Measurements from ENCODE around the gene ERAP2. TPM values are rescaled to one million over a fixed set of nuclear protein-coding genes. Genes with fewer than 3 reads are reported as not detected.
"Not testable (repeated sequence)": the region's sequence is repeated elsewhere in the genome, so short reads cannot be mapped to it uniquely, and the experiment has no call there.

The ERAP2 gene
- total RNA-seq, 1 donor from 2014 or later, result 12.9 TPM

DNA sequence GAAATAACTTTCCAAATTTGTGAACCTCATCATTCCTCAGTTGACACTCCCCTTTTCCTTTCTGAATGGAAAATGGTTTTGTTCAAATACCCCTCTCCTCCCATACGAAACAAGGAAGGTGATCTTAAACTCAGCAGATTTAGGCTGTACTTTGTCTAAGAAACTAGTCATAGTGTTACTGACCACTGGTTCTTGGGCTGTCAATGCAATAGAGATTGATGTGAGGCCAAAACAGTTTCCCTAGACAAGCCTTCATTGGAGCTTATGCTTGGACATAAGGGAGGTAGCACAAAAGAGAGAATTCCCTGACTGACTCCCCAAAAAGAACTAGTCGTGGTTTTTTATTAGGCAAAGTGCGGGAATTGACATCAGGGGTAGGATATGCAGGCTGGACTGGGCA lies 54.3 kb downstream of the ERAP2 start:
- no peak for DNase-seq (ENCODE audit: low read depth)

DNA sequence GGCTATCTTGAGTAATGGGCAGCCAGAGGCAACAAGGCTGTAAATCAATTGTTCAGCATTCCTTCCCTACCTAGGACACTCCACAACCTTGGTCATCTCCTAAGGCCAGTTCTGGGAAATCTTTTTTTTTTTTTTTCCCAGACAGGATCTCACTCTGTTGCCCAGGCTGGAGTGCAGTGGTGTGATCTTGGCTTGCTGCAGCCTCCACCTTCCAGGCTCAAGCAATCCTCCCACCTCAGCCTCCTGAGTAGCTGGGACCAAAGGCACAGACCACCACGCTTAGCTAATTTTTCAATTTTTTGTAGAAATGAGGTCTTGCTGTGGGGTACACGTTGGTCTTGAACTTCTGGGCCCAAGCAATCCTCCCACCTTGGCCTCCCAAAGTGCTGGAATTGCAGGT lies 54.7 kb downstream of the ERAP2 start:
- not testable (repeated sequence) for DNase-seq (ENCODE audit: low read depth)

DNA sequence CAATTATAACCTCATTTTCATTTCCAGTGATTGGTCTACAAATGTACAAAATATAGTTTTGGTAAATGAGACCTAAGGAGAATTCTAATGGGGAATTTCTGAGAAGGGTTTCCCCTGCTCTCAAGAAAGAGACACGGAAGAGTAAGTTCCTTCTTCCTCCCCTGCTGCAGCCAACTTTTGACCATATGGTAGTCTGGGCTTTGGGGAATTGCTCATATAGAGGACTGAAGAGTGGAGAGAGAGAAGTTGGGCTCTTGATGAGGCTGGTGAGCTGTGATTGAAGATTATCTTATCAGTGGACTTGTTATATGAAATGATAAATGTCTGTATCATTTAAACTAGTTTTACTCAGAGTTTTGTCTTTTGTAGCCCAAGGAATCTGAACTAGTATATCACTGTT lies 55.3 kb downstream of the ERAP2 start:
- DNase-seq (ENCODE audit: low read depth), result no peak

DNA sequence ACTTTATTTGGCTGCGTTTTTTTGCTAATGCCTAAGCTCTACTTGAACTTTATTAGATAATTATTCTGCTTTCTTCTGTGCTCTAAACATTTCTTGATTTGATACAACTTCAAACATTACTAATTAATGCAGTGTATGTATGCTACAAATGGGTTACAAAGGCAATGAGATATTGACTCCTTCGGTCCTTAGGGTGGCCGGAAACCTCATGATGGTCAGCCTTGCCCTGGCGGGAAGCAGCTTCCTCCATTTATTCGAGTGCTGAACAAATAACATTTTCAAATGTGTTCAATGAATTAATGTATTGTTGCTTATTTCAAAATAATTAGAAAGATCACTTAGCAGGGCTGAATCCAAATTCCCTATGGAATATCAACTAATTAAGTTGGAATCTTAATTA lies 55.7 kb downstream of the ERAP2 start:
- no peak for DNase-seq (ENCODE audit: low read depth)

DNA sequence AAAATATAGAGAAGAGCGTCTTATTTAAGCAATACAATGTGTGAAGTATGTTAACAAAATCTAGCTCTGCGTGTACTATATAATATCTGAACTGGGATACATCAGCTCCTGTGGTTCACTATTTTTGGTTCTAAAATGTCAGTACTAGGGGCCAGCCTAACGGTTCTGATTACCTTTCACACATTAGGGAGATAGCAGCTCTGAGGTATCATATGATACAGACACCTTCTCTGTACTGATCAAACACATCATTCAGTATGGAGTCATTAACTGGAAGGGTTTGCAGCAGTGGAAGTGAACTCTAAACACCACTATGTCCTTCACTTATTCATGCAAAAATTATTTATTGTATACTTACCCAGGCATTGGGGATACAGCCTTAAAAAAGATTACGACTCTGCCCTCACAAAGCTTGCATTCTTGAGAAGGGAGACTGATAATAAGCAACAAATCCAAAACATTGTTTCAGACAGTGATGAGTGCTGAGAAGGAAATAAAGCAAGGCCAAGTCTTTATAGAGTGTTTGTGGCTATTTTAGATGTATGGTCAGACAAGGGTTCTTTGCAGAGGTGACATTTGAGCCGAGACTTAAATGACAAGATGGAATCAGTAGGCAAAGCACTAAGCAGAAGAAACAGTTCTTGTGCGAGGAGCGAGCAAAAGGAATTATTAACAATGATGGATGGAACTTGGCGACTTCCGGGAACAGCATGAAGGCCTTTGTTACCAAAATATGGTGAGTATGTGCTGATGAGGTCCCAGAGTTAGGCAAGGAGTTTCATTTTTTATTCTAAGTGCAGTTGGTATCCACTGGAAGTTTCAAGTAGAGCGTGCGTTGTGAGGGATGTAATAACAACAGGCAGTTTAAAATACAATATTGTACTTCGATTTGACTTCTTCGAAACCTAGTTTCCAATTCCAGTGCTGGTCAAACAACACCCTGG lies 57.7 kb downstream of the ERAP2 start:
- no peak for DNase-seq (ENCODE audit: low read depth)

DNA sequence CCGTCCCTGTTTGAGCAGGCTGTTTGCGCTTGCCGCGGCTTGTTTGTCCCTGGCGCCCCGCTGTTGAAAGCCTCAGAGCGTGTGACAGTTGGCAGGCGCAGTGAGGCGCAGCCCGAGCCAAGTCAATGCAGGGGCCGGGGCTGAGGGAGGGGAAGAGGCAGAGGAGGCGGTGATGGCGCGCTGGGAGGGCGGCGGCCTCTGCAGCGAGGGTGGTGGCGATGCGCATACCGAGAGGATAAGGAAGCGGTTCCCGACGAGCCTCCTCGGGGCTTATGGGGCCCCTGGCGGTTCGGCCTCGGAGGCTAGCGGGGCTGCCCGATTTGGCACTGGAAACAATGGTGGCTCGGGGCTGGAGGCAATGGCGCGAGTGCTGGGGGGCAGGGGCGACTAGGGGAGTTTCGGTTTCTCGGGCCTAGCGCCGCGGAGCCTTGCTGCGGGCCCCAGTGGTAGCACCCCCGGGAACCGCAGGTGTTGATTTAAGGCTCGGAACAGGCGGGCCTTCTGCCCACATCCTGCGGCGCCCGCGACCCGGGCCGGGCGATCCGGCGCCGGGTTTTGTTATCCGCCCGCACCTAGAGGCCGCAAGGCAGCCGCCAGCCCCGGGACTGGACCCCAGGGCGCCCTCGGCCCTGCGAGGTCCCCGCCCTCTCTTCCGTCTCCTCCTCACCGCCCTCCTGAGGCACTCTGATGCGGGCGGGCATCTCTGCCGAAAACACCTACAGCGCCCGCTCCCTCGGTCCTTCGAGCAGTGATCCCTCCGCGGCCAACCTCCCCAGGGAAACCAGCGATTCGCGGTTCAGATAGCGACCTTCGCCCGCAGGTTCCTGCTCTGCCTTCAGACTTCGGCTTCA lies 58.6 kb downstream of the ERAP2 start:
- DNase-seq (ENCODE audit: low read depth), result peak; percentile 97

DNA sequence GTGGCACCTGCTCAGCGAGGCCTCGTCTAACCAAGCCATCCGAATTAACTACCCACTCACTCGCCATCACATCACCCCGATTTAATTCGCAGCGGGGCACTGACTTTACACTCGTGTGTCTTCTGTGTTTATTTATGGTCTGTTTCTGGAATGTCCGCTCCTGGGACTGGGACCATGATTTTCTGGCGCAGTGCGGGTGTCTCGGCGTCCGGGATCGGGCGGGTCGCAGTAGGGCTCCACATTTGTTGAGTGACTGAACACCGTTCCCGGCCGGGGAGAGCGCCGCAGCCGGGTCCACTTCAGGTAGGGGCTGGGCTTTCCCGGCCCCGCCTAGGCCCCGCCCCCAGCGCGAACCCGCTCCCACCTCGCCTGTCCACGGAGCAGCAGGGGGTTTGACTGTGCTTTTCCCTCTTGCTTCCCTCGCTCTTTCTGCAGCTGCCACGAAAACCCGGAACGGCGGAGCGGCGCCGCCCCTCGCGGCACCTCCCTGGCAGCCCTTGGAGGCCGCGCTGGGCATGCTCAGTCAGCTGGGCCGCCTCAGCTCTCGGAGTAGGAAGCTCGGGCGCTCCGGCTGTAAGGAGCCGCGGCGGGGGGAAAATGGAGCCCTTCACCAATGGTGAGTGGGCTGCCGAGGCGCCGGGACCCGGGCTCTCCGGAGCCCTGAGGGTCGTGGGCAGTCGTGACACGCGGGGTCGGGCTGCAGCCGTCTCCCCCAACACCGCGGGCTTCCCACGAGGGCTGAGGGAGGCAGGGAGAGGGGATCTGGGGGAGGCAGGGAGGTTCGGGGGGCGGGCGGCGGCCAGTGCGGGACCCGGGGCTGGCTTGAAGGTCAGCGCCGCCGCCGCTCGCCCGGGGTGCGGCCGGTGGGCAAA lies 59.5 kb downstream of the ERAP2 start, which contains the start of gene LNPEP:
LNPEP (plus strand) TSS at position 522 of the 872 bp plus-strand sequence; CDS start at position 598, 76 bp downstream.
- peak; percentile 98 for DNase-seq (ENCODE audit: low read depth)

DNA sequence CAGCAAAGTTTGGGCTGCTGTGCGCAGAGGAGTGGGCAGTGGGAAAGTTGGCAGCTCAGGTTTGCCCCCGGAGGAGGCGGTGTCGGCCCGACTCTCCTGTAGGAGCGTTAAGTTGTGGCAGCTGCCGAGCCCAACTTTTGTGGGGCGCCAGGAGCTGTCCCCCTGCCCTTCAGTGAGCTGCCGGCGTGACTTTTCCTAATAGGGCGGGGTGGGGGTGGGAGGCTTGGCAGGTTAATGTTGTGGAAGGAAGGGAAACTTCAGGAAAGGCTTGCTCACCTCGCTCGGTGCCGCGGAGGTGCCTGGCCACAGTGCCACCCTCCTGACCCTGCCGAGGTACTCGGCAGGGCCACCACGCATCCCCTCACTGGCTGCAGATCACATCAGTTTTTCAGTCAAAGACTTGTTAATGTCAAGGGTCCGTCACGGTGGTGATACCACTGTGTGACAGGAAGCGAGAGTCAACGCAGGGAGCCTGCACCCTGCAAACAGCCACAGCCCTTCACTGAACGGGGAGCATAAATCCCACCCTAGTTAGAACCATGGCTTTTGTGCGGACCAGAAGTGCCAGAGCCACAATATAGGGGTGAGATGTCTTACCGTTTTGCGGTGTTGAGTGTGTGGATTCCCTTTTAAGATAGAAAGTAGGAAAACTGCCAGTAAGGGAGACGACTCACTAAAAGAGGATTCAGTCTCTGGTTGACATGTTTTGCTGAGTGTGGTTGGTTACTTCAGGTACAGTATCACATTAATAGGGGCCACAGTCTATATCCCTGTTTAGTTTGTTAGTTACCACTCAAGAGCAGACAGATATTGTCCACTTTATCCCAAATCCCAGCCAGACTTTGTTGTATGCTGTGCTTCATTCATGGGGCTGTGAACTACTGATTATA lies 60.4 kb downstream of the ERAP2 start:
- DNase-seq (ENCODE audit: low read depth), result peak; percentile 33

DNA sequence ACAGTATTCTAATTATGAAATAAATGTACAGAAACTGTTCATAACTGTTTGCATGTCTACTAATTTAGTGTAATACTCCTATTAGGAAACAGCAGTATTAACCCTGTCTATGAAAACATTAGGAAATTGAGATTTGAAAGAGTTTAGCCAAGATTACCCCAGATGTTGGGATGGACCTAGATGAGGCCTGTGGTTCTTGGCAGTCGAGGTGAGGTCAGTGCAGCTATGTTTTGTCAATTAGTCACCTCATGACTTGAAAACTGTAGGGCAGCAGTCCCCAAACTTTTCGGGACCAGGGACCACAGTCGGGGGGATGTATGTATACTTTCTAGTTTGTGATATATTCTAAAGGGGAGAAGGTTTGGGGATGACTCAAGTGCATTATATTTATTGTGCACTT lies 64.3 kb downstream of the ERAP2 start:
- peak; percentile 7 for DNase-seq (ENCODE audit: low read depth)

DNA sequence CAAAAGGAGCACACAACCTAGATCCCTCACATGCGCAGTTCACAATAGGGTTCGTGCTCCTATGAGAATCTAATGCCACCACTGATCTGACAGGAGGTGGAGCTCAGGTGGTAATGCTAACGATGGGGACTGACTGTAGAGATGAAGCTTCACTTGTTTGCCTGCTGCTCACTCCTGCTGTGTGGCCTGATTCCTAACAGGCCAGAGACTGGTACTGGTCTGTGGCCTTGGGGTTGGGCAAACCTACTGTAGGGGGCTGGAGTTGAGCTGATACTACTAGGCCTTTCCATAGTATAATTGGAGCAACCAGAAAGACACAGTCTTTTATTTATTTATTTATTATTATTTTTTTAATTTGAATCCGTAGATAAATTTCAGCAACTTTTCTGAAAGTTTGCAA lies 64.8 kb downstream of the ERAP2 start:
- no peak for DNase-seq (ENCODE audit: low read depth)

DNA sequence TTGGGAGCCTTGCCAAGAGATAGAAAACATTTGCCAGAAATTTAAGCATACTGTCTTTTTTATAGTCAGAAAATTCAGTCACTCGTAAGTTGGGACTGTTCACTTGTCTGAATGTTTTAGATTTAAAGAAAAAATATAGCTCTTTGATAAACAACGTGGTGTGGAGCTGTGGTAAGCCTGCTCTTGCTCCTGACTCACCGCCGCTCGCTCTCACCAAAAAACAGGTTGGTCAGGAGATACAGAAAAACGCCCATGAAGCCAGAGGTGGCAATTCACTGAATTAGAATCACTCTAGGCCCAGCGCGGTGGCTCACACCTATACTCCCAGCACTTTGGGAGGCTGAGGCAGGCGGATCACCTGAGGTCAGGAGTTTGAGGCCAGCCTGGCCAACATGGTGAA lies 65.8 kb downstream of the ERAP2 start:
- DNase-seq (ENCODE audit: low read depth), result no peak

DNA sequence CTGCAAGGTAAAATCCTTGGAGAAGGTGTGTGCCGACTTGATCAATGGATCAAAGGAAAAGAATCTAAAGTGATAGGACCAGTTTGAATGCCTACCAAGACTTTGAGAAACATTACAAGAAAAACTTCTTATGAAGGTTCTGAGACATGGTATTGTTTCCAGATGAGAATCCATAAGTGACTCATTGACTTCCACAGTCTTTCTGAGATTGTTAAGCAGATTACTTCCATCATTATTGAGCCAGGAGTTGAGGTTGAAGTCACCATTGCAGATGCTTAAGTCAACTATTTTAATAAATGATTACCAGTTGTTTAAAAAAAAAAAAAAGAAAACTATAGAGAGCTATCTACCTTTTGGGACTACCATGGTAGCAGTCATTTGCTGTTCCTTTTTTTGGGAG lies 66.6 kb downstream of the ERAP2 start:
- no peak for DNase-seq (ENCODE audit: low read depth)

DNA sequence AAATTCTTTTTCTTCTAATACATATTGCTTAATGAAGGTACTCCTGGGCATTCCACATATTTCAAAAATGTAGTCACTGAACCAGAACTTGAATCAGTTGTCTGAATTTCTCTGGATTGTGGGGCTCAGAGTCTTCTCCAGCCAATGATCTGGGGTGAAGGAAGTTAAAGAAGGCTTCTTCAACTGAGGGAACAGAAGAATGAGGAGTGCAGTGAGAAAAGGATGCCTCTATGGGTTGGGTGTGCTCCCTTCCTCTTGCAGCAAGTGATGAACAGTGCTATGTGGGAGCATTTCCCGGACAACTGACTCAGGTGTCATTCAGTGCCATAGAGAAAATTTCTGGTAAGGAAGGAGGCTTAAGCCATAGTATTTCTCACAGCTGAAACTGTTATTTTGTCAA lies 67.5 kb downstream of the ERAP2 start:
- DNase-seq (ENCODE audit: low read depth), result no peak

DNA sequence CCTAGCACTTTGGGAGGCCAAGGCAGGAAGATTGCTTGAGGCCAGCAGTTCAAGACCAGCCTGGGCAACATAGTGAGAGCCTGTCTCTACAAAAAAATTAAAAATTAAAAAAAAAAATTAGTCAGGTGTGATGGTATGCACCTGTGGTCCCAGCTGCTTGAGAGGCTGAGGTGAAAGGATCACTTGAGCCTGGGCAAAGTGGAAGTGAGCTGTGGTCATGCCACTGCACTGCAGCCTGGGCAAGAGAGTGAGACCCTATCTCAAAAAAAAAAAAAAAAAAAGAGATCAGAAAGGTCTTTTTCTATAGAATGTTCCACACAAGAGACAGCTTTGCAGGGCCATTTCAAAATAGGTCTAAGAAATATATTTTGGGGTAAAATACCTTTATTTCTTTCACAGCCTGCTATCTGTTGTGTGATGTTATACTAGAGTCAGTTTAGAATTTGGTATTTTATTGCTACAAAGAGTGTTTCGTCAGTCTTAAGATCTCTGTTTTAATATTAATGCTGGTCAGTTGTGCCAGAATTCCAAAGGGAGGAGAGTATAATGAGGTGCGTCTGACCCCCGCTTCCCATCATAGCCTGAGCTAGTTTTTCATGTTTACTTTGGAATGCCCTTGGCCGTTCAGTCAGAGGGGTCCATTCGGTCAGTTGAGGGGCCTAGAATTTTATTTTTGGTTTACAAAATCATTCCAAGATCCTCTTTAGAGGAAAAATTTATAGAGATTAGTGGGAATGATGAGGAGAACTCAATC lies 69.0 kb downstream of the ERAP2 start:
- no peak for DNase-seq (ENCODE audit: low read depth)

DNA sequence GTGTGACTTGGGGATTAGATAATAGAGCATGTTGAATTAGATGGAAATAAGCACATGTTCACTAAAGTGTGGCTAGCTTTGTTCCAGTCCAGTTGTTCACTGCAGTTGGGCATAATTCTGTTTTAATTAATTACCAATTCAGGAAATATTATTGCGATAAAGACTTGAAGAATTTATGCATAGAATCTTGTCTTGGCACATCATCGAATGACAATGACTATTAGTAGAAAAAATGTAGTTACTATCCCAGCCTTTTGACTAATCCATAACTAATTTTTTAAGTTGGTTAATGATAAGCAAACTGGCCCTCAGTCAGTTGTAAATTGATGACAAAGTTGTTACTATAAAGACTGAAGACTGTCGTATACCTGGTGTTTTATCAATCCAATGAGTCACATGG lies 70.1 kb downstream of the ERAP2 start:
- no peak for DNase-seq (ENCODE audit: low read depth)

DNA sequence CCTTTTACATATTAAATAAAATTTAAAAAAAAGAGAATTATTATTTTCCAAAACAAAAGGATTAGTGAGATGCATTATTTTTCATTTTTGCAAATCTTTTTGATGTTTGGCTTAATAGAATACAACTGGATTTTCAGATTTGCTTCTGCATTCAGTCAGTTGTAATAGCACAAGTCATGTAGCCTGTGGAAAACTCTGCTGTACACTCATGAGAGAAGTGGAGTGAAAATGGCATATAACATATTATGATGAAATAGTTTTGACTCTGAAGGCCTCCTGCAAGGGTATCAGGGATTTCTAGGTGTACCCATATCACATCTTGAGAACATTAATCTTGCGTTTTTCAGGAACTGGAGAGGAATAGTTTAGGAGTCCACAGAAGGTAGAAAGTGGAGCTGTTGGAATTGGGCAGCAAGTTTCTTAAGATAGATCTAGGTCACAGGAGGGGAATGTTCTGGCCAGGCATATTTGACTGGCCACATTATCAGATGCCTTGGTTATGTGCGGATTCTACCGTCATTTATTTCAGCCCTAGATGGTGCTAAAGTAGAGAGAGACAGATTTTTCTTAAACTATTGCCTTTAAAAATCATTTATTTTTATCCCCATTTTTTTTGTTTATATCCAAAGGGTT lies 75.9 kb downstream of the ERAP2 start:
- DNase-seq (ENCODE audit: low read depth), result peak; percentile 75

DNA sequence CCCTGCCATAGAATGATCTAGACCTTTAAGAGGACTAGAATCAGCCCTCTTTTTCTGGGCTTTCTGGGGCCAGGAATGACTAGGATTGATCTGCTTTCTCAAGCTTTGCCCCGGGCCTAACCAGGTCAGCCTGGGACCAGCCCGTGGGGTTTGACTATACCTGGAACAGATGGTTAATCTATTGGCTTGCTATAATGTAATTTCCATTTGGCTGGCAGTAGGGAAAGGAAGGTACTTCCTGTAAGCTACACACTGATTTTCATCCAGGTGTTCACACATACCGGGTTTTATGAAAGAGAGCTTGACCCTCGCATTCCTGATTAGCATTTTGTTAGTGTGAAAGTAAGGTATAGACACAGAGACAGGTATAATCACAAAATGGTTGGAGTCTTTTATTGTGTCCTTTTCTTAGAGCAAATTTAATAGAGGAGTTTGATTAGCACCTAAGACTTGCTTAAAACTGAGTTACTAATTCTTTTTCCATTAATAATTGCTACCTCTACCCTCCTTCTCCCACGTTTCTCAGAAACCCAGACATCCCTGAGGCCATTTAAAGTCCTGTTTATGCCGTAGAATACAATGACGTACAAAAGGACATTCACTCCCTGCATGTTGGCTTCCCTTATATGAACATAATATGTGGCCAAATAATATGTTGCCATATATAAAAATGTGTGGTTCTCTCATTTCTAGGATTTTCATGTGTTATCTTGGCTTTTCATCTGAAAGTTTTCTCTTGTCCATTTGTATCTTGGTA lies 76.9 kb downstream of the ERAP2 start:
- no peak for DNase-seq (ENCODE audit: low read depth)

Measured in myocyte (in vitro differentiated cells).